Thoracic aorta endothelial cell (primary cell): Measurements from ENCODE around the gene LACTBL1. TPM values are rescaled to one million over a fixed set of nuclear protein-coding genes. Genes with fewer than 3 reads are reported as not detected.

Experiments
- total RNA-seq: library from RNA; depleted of rRNA; stranded (reverse); fragments of >200 nt; gene quantifications from 2 replicates; pipeline ENCODE4 v1.2.3, GENCODE V29; 2012

The LACTBL1 gene, protein sequence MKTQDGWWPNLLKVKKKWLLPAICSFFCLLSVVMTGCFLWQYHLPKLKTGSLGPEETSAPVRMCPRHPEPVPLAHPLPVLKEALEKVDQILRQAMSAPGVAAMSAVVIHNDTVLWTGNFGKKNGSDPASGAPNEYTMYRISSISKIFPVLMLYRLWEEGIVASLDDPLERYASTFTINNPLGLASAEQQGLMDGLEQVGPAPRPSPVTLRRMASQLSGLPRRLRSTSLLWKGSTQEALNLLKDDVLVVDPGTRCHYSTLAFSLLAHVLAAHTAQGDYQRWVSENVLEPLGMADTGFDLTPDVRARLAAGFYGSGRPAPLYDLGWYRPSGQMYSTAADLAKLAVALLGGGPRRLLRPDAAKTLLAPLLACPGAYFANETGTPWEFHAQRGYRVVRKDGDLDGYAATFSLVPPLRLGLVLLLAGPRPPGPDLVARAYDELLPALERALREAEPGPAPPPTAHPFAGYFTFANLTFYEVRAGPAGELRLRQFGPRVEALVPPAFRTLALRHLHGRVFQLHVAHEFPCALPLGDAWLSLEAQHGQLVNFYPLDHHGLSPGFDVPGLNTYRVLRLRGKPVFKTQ
- not detected in 2 replicates for total RNA-seq

DNA sequence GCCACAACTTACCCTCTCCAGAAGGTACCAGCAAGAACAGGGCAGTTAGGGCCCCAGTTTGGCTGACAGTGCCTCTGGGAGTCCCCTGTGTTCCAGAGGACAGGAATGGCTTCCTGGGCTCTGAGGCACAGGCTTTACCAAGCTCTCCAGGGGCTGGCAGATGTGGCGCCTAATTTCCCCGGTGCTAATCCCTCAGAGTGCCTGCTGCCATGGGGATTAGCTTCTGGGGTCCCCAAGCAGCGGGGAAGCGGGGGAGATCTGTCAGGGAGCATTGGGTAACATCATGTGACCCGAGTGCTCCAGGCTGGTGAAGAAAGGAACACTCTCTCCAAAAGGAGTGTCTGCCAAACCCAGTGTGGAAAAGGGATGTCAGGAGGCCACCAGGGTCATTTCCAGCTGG, at the start of gene LACTBL1:
Gene LACTBL1 (minus strand): TSS at position 107 of the 400 bp plus-strand sequence. CDS start 550 bp downstream, outside the sequence.

DNA sequence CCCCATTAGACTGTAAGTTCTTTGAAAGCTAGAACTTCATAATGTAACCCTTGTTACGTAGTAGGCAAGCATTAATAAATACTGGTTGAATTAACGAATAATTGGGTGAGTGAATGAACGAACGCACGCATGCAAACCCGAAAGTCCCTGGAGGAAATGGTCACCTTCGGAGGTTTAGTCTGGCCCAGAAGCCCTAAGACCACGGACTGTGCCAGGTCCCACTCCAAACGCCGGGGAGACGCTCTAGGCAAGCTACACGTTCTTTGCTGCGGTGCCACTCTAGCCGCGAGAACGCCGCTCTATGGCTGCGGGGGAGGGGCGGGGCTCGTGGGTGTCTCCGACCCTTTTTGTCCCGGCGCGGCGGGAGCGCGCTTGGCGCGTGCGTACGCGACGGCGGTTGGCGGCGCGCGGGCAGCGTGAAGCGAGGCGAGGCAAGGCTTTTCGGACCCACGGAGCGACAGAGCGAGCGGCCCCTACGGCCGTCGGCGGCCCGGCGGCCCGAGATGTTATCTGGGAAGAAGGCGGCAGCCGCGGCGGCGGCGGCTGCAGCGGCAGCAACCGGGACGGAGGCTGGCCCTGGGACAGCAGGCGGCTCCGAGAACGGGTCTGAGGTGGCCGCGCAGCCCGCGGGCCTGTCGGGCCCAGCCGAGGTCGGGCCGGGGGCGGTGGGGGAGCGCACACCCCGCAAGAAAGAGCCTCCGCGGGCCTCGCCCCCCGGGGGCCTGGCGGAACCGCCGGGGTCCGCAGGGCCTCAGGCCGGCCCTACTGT, 46.6 kb upstream of the LACTBL1 start, which contains the start of gene KDM1A:
Gene KDM1A (plus strand): TSS at position 375 of the 769 bp plus-strand sequence. CDS start 129 bp downstream, at position 504.

Other genes starting within 250 kb of the LACTBL1 start
- gene TEX46, start 43.0 kb upstream of the LACTBL1 start, total RNA-seq: not detected in 2 replicates
- gene KDM1A, start 46.6 kb upstream of the LACTBL1 start, total RNA-seq: 157 and 162 TPM in 2 replicates
- gene LUZP1, start 196.0 kb upstream of the LACTBL1 start, total RNA-seq: 96.3 and 106 TPM in 2 replicates
- 0.13 and 0.22 TPM in 2 replicates for gene HTR1D, start 244.6 kb upstream of the LACTBL1 start, total RNA-seq